PC-3 (cell line): ENCODE measurements around the gene FRRS1L. TPM values are rescaled to one million over a fixed set of nuclear protein-coding genes. Genes with fewer than 3 reads are reported as not detected.
"Not testable (repeated sequence)": the region's sequence is repeated elsewhere in the genome, so short reads cannot be mapped to it uniquely, and the experiment has no call there.

ENCODE experiments used
- ATAC-seq: fragments of 200-7000 bp; cut with Tn5 transposase; 2 replicates; pipeline ENCODE4 v1.9.1; 2020; ENCODE audit warnings: mild to moderate bottlenecking, moderate library complexity
- BruUV-seq: library from RNA; stranded (reverse); fragments of 400-500 nt; replicated peaks from 2 replicates; lab custom pipeline; 2021; lab: Mats Ljungman, UMichigan
- CTCF ChIA-PET: fragments of 300-600 bp; sonication (Branson Sonifier 250); formaldehyde crosslinking; loops from one replicate; lab custom pipeline; 2022; ENCODE audit warnings: antibody characterized with exemption; lab: Charles Lee
- POLR2A ChIA-PET: fragments of 300-600 bp; sonication (Branson Sonifier 250); formaldehyde crosslinking; loops from one replicate; lab custom pipeline; 2022; ENCODE audit warnings: antibody characterized with exemption; ENCODE audit not compliant: unreplicated experiment; lab: Charles Lee
- DNase-seq: peaks from one replicate; pipeline ENCODE4 v3.0.0-alpha.2; 2015
- H2AFZ ChIP-seq: fragments of 300-600 bp; sonication (generic); 2 replicates; pipeline ENCODE4 v1.6.0; 2016; ENCODE audit warnings: antibody characterized with exemption, low read length
- H3F3A ChIP-seq: fragments of 300-600 bp; sonication (generic); one replicate; pipeline ENCODE4 v1.6.0; 2017; ENCODE audit warnings: antibody characterized with exemption, low read length, control low read depth, mild to moderate bottlenecking; ENCODE audit not compliant: unreplicated experiment
- H3K27ac ChIP-seq: fragments of 300-600 bp; sonication (generic); 2 replicates; pipeline ENCODE4 v1.5.1; 2016; ENCODE audit warnings: mild to moderate bottlenecking, low read length
- H3K27me3 ChIP-seq: fragments of 300-600 bp; sonication (generic); 2 replicates; pipeline ENCODE4 v1.6.1; 2016; ENCODE audit warnings: low read length, mixed read lengths
- H3K36me3 ChIP-seq: fragments of 300-600 bp; sonication (generic); 2 replicates; pipeline ENCODE4 v1.6.1; 2016; ENCODE audit warnings: low read depth, mixed run types, low read length, mixed read lengths
- H3K4me1 ChIP-seq: fragments of 300-600 bp; sonication (generic); 2 replicates; pipeline ENCODE4 v1.5.1; 2016; ENCODE audit warnings: low read length; ENCODE audit not compliant: insufficient read depth
- H3K4me2 ChIP-seq: fragments of 300-600 bp; sonication (generic); 2 replicates; pipeline ENCODE4 v1.6.0; 2016; ENCODE audit warnings: low read length
- H3K4me3 ChIP-seq: fragments of 300-600 bp; sonication (generic); 2 replicates; pipeline ENCODE4 v1.5.1; 2016; ENCODE audit warnings: mild to moderate bottlenecking, low read length, mixed read lengths
- H3K79me2 ChIP-seq: fragments of 300-600 bp; sonication (generic); 2 replicates; pipeline ENCODE4 v1.6.1; 2017; ENCODE audit warnings: low read length, mixed read lengths
- H3K9ac ChIP-seq: fragments of 300-600 bp; sonication (generic); 2 replicates; pipeline ENCODE4 v1.6.0; 2016; ENCODE audit warnings: mild to moderate bottlenecking, low read length
- H3K9me2 ChIP-seq: fragments of 300-600 bp; sonication (generic); replicated peaks from 2 replicates; pipeline ENCODE4 v1.6.1; 2016; ENCODE audit warnings: mixed run types, low read length, mixed read lengths
- H3K9me3 ChIP-seq: fragments of 300-600 bp; sonication (generic); 2 replicates; pipeline ENCODE4 v1.6.1; 2016; ENCODE audit warnings: low read length, mixed read lengths
- H4K20me1 ChIP-seq: fragments of 300-600 bp; sonication (generic); 2 replicates; pipeline ENCODE4 v1.6.1; 2016; ENCODE audit warnings: low read length, mixed read lengths
- EZH2 ChIP-seq: fragments of 300-600 bp; sonication (generic); IDR thresholded peaks from one replicate; pipeline ENCODE4 v1.6.1; 2017; ENCODE audit warnings: antibody characterized with exemption, mild to moderate bottlenecking, low read length; ENCODE audit not compliant: unreplicated experiment
- EZH2phosphoT487 ChIP-seq: fragments of 300-600 bp; sonication (generic); IDR thresholded peaks from 2 replicates; pipeline ENCODE4 v1.6.1; 2018; ENCODE audit warnings: mild to moderate bottlenecking, antibody characterized with exemption, low read length, borderline replicate concordance
- intact Hi-C: fragments of 100-400 bp; cut with micrococcal nuclease; formaldehyde crosslinking; loops from 2 replicates; pipeline ENCODE4 v1.9.0; 2023
- total RNA-seq: library from RNA; depleted of rRNA; stranded (reverse); fragments of >200 nt; gene quantifications from 2 replicates; pipeline ENCODE4 v1.2.3, GENCODE V29; 2014
- TF ChIP-seq, protein P1 (sequence below): fragments of 300-600 bp; sonication (generic); conservative IDR thresholded peaks from 2 replicates; pipeline ENCODE4 v1.5.1; 2017; ENCODE audit warnings: antibody characterized with exemption, low read depth, mild to moderate bottlenecking, low read length

Gene FRRS1L
- total RNA-seq, 1 experiment from 2014 or later = not detected

DNA sequence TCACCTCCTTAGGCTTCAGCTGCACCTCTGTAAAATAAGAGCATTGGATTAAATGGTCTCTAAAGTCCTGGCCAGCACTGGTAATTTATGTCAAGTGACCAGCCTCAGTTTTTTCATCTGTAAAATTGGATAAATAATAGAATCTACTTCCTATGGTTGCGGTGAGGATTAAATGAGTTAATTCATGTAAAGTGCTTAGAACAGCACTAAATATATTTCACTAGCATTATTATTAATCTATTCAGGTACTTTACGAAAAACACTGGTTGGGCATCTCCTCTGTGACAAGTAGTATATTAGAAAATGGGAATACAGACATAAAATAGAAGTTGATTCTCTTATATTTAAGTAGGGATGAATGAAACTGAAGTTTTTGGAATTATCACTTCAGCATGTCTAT lies 33.5 kb downstream of the FRRS1L start:
- Histone ChIP-seq H3K4me2 (no peak overlapping the region), H3K9me3 (no peaks in the 10 kb centered on the region), H3K9ac (no peak overlapping the region), H3K27ac (no peak overlapping the region), H3F3A (no peaks in the 10 kb centered on the region), H4K20me1 (no peaks in the 10 kb centered on the region), H3K4me1 (no peaks in the 10 kb centered on the region), H3K9me2 (no peaks in the 10 kb centered on the region), H3K36me3 (no peaks in the 10 kb centered on the region), H3K79me2 (no peaks in the 10 kb centered on the region), H3K4me3 (no peak overlapping the region), H2AFZ (no peak overlapping the region), H3K27me3 (no peaks in the 10 kb centered on the region)
- CTCF ChIA-PET = no interaction called here
- no peak for ATAC-seq
- intact Hi-C loops = no loop called here
- POLR2A ChIA-PET = no interaction called here
- DNase-seq = no peak
- TF ChIP-seq, protein P1, sequence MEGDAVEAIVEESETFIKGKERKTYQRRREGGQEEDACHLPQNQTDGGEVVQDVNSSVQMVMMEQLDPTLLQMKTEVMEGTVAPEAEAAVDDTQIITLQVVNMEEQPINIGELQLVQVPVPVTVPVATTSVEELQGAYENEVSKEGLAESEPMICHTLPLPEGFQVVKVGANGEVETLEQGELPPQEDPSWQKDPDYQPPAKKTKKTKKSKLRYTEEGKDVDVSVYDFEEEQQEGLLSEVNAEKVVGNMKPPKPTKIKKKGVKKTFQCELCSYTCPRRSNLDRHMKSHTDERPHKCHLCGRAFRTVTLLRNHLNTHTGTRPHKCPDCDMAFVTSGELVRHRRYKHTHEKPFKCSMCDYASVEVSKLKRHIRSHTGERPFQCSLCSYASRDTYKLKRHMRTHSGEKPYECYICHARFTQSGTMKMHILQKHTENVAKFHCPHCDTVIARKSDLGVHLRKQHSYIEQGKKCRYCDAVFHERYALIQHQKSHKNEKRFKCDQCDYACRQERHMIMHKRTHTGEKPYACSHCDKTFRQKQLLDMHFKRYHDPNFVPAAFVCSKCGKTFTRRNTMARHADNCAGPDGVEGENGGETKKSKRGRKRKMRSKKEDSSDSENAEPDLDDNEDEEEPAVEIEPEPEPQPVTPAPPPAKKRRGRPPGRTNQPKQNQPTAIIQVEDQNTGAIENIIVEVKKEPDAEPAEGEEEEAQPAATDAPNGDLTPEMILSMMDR = no peak
- TF ChIP-seq EZH2 (no peak), EZH2phosphoT487 (no peak)
- no TSS peak for BruUV-seq

DNA sequence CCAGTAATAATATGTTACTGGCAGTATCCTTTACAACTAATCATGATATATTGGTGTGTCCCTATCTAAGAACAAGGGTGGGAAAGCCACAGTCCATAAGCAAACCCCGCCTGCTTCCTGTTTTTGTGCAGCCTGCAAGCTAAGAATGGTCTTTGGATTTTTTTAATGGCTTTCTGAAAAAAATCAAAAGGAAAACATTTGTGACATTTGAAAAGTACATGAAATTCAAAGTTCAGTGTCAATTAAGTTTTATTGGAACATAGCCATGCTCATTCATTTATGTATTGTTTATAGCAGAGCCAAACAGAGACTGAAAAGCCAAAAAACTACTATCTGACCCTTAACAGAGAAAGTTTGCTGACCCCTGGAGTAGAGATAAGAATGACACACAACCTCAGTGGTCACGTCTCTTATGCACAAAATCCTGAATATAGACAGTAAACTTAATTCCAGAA lies 34.5 kb downstream of the FRRS1L start:
- H3K4me3 ChIP-seq = no peak overlapping the region
- ChIA-PET POLR2A (no interaction called here), CTCF (no interaction called here)
- H3K79me2 ChIP-seq = no peaks in the 10 kb centered on the region
- no peak overlapping the region for H3K27ac ChIP-seq
- intact Hi-C loops = no loop called here
- no peak overlapping the region for H2AFZ ChIP-seq
- BruUV-seq = no TSS peak
- H3K4me1 ChIP-seq = no peaks in the 10 kb centered on the region
- H3K4me2 ChIP-seq = no peak overlapping the region
- no peaks in the 10 kb centered on the region for H3F3A ChIP-seq
- no peak for TF ChIP-seq EZH2
- TF ChIP-seq, protein P1 = no peak
- no peak for TF ChIP-seq EZH2phosphoT487
- no peaks in the 10 kb centered on the region for H3K27me3 ChIP-seq
- DNase-seq (no peak), ATAC-seq (no peak)
- H4K20me1 ChIP-seq = no peaks in the 10 kb centered on the region
- H3K9me3 ChIP-seq = no peaks in the 10 kb centered on the region
- H3K9ac ChIP-seq = no peak overlapping the region
- no peaks in the 10 kb centered on the region for H3K36me3 ChIP-seq
- no peaks in the 10 kb centered on the region for H3K9me2 ChIP-seq

DNA sequence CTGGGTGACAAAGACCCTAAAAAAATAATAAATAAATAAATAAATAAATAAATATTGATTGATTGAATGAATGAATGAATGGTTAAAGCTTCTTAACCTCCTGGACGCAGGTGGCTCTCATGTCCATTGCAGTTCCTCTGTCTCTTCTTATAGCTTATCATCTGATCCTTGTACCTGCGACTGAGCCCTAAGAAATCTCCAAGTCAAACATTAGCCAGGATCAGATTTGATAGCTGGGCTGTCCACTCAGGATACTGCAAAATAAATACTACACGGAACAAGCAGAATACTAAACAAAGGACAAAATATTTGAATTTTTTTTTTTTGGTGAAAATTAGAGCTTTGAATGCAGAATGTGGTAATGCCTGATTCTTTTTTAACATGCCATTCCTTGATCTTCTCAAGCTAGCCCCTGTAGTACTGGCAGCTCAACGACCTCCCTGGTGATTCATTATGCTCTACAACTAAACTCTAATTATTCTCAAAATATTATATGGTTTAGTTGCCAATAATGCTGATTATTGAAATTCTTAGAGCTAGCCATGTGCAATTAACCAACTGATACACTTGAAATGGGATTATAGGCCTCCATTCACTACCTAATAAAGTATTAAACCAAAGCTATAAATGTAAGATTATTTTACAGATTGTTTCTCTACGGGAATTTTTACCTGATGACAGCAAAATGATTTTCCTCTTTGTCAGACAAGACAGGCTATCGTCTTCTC lies 37.4 kb downstream of the FRRS1L start:
- no peak overlapping the region for H3K4me2 ChIP-seq
- H4K20me1 ChIP-seq = no peaks in the 10 kb centered on the region
- CTCF ChIA-PET = interaction anchor here (0.6 kb wide), 1 partner anchor 89 kb away, joined by 5 read pairs; no protein-coding TSS in a partner anchor
- H3F3A ChIP-seq = no peaks in the 10 kb centered on the region
- no peaks in the 10 kb centered on the region for H3K9me3 ChIP-seq
- no peaks in the 10 kb centered on the region for H3K36me3 ChIP-seq
- intact Hi-C loops = no loop called here
- TF ChIP-seq EZH2 = no peak
- TF ChIP-seq EZH2phosphoT487 = no peak
- TF ChIP-seq, protein P1 = no peak
- ATAC-seq (no peak), DNase-seq (no peak)
- no peak overlapping the region for H2AFZ ChIP-seq
- H3K4me1 ChIP-seq = no peaks in the 10 kb centered on the region
- no peak overlapping the region for H3K9ac ChIP-seq
- no peak overlapping the region for H3K27ac ChIP-seq
- H3K27me3 ChIP-seq = no peaks in the 10 kb centered on the region
- no peak overlapping the region for H3K4me3 ChIP-seq
- no peaks in the 10 kb centered on the region for H3K79me2 ChIP-seq
- H3K9me2 ChIP-seq = no peaks in the 10 kb centered on the region
- BruUV-seq = no TSS peak
- POLR2A ChIA-PET = no interaction called here

DNA sequence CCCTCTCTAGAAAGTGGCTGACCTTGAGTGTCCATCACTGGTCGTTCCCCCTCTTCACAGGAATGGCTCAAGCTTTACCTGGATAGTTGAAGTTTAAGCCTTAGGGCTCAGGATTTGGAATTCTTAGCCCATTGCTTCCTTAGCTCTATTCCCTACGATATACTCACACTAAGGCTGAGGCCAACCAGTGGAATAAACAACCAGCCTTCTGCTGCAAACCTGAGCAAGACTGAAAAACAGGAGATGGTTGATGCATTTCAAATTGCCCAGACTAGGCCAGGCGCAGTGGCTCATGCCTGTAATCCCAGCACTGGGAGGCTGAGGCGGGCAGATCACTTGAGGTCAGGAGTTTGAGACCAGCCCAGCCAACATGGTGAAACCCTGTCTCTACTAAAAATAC lies 40.4 kb downstream of the FRRS1L start:
- H3K9me3 ChIP-seq, H3K9ac ChIP-seq, H3K27ac ChIP-seq, H3K27me3 ChIP-seq, H2AFZ ChIP-seq, H3K36me3 ChIP-seq, H3K4me1 ChIP-seq, ATAC-seq, intact Hi-C loops, H3K9me2 ChIP-seq, POLR2A ChIA-PET, H4K20me1 ChIP-seq, H3K4me3 ChIP-seq, BruUV-seq, H3F3A ChIP-seq, DNase-seq, H3K79me2 ChIP-seq, H3K4me2 ChIP-seq, CTCF ChIA-PET: not testable (repeated sequence)
